HG03571 (cell line): ENCODE data around the gene KIAA1217.

ENCODE experiments used
- ATAC-seq: cut with Tn5 transposase; IDR thresholded peaks from one replicate; pipeline ENCODE4 v1.9.1; 2021; ENCODE audit not compliant: unreplicated experiment

The KIAA1217 gene

DNA sequence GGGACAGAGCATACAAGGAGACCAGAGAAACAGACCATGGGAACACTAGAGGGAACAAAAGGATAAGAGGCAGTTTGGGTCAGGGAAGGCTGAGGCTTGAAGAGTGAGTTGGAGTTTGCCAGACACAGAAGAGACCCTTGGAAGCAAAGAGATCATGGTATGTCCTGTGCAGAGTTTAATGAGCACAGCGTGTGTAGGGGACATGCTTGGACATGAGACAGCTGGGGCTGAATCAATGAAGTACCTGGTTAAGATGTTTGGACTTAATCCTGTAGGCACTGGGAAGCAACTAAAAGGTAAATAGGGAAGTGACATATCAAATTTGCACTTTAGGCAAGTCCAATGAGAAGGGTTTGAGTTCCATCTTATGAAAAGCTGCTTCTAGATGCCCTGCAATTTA lies 79.6 kb downstream of the KIAA1217 start:
- ATAC-seq: no peak

DNA sequence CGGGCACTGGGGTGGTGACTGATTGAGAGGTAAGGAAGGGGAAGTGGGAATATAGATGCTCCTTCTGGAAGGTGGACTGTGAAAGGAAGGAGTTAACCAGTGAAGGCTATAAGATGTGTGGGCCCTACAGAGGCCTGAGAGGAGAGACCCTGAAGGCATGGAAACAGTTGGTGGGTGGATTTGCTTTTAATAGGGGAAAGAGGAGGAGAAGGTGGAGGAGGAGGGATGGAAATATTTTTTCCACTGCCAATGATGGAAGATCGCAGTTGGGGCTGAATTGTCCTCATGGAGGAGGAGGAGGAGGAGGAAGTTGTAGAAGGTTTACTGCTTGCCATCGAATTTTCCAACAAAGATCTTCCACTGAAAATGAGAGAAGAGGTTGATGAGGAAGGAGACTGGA lies 80.3 kb downstream of the KIAA1217 start:
- ATAC-seq: no peak

DNA sequence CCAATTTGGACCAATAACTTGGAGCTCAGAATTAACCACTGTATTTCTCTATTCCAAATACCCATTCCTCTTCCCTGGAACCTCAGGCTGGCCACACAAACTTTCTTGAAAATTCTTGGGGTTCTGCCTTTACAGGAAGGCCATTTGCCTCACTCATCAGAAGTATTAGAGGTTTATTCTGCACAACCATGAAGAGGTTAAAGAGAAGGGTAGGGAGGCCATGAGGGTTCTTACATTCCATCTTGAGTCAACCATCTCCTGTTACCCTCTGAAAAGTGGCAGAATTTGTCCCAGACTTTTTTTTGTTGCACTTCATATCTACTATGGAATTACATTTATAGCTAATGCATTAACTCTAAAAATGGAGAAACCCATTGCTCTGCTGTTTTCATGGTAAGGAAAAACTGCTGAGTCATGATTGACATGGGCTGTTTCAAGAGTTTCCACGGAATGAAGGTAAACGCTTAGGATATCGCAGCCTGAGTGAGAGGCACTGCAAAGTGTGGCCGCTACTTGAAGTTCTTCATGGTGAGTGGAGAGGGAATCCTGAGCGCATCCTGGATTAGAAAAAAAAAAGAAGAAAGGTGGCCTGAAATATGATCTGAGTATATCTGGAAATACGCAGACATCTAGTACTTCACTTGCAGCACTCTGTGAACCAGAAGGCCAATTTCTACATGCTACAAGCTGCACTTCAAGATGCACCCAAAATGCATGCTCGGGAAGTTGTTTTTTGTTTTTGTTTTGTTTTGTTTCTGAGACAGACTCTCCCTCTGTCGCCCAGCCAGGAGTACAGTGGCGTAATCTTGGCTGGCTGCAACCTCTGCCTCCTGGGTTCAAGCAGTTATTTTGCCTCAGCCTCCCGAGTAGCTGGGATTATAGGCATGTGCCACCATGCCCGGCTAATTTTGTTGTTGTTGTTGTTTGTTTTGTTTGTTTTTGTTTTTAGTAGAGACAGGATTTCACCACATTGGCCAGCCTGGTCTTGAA lies 83.7 kb downstream of the KIAA1217 start:
- ATAC-seq: no peak

DNA sequence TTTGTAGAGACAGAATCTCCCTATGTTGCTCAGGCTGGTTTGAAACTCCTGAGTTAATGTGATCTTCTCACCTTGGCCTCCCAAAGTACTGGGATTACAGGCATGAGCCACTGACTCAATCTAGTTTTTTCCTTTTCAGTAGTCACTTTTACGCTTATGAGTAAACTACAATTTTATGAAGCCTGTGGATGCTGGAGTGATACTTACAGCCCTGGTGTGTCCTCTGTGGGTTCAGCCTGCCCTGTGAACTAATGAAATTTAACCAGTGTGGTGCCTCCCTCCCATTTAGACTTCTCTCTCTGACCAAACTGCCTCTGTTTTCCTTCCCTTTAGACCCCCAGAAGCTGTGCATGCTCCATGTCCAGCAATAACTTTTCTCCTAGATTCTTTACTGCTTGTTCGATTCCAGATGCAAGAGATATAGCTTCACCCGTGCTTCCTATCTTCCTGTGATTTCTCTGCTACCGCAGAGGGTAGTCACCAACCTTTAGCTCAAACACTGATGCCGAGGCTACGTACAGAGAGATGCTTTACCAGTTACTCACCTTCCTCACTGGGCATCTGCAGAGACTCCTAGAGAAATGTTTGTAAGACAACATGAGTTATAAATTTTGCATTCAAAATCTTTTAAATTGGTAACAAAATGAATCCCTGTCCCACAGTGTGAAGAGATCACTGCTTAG lies 90.8 kb downstream of the KIAA1217 start:
- no peak for ATAC-seq

DNA sequence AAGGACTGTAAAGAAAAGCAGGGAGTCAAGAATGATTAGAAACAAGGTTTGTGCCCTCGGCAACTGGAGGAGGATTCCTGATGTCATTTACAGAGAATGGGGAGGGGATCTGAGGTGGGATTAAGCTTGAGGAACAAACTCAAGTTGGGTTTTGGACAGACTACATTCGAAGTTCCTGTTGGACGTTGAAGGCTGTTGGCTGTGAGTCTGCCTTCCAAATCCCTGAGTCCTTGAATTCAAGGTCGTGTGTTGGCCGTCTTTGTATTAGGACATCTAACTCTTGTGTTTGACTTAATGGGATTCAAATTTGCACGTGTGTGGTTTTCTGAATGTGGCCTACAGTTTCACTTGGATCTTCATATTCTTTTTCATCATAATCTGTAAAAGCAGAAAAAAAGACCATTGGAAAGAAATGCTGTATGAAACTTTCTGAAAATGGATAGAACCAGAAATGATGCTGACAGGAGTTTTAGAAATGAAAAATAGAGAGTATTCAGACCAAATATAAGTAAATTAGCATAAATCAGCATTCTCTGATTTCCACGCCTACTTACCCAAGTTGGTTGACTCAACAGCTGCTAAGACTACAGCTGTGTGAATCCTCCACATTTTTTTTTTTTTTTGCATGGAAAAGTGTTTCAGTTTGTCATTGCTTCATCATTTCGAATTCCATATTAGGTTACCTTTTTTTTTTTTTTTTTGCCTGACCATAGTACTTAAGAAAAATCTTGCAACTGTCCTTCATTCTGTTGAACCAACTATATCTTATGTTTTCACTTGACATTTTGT lies 94.8 kb downstream of the KIAA1217 start:
- ATAC-seq: no peak

DNA sequence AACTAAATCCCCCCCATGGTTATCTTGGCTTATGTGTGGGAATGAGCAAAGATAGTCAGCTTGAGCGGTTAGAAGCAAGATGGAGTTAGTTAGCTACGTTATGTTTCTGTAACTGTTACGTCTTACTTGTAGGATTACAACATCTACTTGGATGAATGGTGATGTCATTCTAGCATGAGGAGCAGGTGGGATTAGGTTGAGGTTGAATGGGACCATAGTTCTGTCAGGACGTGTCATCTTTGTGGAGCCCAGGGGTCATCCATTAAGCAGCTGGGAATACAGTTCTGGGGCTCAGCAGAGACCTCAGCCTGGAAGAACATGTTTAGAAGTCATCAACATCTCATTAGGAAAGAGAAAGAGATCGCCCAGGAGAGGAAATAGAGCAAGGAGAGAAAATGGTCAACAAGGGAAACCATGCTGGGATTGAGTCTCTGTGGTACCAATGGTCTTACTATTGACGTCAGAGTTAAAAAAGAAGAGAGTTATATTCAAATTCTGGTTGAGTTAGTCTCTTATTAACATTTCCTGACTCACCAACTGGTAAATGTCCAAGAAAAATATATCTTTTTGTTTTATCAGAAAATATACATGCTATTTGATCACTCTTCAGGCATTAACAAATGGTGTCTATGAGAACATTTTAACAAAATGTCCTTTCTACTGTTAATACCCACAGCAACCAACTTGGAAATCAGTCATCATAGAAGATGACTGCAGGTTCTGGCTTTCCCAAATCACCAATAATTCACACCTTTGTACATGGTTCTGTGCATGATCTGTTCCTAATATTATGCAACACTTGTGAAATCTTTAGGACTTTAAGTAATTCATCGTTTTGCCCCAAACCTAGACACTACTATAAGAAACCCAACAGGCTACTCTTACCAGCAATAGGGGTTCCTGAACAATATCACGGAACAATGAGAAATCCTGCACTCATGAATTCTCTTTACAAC lies 96.9 kb downstream of the KIAA1217 start:
- no peak for ATAC-seq

DNA sequence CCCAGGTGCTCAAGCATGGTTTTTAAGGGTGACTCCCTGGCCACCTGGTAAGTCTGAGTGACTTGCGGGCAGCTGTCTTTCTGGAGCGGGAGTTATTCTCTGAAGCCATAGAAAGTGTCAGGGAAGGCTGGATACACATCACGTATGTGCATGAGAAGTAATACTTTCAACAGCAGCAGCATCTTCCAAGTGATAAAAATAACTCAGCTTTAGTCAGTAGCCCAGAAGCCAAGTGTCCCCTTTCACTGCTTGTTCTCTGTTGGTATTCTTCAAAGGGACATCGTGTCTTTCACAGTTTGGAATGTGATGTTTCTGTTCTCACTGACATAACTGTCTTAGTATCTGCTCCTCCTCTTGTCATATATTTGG lies 97.6 kb downstream of the KIAA1217 start:
- no peak for ATAC-seq

DNA sequence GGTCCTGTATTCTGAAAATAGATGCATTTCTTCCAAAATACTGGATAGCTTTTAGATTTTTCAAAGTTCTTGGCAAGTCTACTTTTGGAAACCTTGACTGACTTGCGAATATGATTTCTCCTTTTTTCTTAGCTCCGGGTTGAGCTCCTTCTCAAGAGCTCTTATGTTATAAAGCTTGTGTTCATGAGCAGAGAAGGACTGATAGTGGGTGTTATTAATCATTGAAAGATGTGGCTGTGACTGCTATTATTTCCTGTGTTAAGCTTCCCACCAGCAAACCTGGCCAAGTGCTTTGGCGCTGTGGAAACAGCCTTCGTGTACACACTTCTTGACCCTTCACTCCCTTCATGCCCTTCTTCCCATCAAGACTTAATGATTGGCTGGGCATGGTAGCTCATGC lies 98.2 kb downstream of the KIAA1217 start:
- no peak for ATAC-seq

DNA sequence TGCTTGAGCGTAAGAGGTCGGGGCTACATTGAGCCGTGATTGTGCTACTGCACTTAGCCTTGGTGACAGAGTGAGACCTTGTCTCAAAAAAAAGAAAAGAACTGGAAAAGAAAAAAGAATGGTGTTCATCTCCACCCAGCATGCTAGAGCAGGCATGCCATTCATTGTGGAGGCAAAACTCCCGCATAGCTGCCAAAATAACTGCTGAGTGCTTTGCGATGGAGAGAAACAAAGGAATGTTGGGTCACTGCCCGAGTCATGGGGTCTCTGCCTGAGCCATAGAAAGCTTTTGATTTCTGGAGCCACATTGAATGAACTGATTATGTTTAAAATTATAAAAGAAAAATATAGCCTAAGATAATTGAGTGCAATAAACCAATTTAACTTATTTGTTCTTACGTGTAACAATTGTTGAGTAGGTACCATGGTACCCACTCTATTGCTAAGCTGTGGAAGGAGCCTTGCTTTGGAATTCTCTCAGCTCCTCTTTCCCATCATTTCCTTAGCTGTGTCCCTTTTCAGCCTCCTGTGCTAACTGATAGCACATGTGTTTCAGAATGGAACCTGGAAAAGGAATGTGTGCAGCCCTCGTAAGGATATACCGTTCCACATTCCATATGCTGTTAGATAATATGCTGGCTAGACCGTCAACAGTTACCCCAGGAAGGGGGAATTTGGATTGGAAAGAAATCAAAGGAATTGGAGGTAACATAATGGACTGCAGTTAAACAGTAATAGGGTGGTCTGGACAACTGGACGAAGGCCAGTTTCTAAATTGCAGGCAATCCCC lies 99.0 kb downstream of the KIAA1217 start:
- no peak for ATAC-seq

DNA sequence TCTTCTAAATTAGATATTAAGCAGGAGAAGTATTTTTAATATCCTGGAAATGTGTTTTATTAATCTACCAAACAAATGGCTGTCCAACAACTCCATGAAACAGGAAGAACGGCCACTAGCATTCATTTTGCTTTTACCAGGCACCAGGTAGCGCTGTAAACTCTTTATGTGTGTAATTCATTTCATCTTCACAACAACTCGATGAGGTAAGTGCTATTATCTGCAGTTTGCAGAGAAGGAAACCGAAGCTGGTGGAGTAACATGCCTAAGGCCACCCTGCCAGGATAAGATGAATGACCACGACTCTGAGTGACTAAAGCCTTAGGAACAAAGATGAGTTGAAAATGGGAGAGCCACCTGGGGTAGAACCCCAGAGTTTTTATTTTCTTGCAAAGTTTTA lies 101.2 kb downstream of the KIAA1217 start:
- ATAC-seq: no peak

DNA sequence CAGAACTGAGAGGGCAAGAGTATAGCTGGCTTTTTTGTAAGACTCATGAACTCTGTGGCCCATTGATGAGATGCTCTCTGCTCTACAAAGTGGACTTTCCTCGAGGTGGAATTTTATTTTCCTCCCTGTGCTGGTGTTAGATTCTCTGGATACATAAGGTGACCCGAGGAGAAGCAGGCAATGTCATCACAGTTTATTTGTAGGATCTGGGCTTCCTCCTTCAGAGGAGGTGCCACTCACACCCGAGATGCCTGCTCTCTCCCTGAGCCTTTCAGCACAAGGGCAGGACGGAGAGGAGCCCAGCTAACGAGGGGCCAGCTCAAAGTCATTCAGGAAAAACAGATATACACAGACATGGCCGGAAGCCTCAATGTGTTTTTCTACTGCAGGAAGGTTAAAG lies 103.0 kb downstream of the KIAA1217 start:
- ATAC-seq: no peak

DNA sequence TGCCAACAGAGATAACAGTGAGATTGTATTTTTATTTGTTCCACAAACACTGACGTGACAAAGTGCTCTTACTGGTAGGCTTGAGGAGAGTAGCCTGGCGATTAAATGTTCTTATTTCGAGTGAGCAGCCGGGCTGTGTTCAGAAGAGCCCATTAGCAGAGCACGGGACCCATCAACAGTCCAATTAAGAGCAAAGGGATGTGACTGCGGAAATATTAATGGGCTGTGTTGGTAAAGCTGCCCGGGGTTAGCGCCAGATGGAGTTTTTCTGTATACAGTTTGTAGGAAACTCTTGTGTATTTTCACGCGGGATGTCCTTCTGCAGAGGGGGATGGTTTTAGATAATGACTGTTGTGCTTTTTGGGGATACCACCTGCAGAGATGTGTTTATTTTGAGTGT lies 104.3 kb downstream of the KIAA1217 start:
- ATAC-seq: no peak

DNA sequence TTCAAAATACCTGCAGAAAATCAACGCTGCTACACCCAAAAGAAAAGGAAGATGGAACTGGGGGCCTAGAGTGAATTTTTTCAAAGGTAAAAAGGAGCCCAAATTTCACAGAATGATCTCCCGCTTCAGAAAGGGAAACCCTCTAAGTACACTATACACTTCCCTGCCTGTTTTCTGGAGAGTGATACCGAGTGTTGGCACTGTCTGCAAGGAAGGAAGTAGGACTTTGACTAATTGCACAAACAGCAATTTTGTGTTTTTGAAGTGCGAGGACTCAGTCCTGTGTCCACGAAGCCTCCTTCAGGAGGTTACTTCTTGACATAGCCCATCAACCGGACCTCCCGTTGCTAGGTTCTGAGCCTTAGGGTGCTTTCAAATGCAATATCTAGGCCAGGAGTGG lies 106.3 kb downstream of the KIAA1217 start:
- no peak for ATAC-seq

DNA sequence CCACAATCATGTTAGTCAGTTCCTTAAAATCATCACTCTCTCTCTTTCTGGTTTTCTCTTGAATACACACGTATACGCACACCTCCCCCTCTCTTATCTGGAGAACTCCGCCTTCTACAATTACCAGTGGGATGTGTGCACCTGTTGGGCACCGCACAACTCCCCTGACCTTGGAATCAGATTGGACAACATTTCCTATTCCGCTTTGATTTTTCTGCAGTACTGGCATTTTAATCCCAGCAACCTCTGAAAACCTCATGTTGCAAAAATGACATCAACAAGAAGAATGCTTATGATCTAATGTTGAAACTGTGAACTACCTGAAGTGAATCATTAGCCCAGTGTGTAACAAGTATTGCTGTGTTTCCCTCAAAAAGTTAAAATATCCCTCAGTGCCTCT lies 109.6 kb downstream of the KIAA1217 start:
- ATAC-seq: no peak

DNA sequence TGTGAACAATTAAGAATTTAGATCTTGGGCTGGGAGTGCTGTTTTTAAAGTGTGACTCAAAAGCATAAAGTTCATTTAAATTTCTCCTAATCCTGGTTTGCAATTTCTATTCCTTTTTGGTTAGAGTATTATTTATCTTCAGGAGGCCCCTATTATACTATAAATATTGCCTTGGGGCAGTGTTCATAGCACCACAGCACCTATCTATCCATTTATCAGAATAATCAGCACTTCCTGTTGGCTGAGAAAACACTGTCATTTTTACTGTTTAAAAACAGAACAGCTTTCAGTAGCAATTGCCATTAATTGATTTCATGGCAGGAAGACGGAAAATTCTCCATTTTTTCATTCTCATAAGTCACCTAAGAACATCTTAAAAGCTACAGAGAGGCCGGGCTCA lies 111.4 kb downstream of the KIAA1217 start:
- no peak for ATAC-seq

DNA sequence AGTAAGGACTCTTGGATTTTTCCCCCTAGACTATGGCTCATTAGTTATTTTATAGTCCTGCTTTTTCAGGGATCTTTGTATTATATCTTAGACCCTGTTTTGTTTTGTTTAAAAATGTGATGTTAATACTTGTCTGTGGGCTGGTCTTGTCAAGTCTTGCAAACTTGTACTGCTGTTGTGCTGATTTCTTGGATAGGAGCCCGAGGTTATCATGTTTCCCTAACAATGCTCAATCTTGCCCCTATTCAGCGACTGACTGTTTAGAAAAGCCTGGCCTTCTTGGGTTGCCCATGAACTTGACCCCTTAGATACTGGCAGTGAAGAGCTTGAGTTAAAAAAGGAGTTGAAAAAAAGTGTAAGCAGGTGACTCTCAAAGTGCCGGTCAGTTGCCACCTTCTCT lies 115.7 kb downstream of the KIAA1217 start:
- no peak for ATAC-seq

DNA sequence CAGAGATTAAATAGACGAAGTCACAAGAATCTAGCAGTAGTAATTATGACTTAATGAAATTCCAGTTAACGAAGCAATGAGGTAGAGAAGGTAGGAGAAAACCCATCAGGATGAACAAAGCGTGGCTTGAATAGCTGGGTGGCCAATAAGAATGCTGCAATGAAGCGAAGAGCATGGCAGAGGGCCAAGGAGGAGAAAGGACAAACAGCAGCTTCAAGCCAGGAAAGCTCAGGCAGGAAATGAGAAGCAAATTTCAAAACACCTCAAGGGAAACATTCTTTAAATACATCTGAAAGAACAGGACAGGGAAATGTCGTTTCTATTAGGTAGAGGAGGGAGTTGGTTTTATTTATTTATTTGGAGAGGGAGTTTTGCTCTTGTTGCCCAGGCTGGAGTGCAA lies 122.5 kb downstream of the KIAA1217 start:
- ATAC-seq: no peak

DNA sequence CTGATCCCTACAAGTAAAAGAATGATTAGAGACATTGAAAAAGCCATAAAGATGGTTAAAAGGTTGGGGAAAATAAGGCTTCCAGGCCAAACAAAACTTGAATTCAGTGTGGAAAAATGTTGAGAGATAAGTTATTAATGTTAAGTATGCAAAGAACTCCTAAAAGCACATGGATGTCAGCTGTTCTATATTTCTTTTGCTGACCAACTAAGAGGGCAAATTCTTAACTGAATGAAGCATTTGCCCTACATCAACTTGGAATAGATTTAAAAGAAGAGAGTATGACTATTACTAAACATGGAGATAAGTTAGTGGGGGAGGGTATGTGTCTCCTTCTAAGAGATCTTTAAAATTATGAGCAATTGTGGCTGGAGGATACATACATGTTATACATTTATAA lies 124.8 kb downstream of the KIAA1217 start:
- no peak for ATAC-seq

DNA sequence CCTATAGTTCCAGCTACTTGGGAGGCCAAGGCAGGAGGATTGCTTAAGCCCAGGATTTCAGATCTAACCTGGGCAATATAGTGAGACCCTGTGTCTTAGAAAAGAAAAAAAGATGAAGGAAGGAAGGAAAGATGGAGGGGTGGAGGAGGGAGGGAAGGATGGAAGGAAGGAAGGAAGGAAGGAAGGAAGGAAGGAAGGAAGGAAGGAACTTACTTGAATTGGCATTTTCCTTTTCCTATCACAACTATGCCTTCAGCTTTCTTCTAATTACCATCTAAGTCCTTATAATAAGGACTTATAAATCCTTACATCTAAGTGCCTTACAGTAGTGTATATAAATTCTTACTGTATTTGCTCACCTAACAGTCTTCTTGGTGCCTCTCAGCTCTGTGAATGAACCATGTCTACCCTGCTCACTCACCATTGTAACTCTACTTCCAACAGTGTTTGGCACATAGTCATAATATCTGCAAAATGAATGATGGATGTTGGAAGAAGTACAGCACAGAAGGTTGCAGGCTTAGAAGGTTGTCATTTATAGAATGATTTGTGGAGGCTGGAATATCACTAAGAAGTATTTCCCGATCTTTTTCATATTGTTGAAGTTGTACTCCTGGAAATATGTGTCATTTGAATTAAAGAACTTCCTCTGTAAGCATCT lies 125.5 kb downstream of the KIAA1217 start:
- no peak for ATAC-seq
